Cardiac muscle cell (in vitro differentiated cells and primary cell): ENCODE results near the gene OTOA. TPM values are rescaled to one million over a fixed set of nuclear protein-coding genes. Genes with fewer than 3 reads are reported as not detected.

ENCODE experiments used
- DNase-seq, 2 donors: peaks; one replicate each; pipeline versions ENCODE4 v3.0.0 to v3.0.0-alpha.2; 2010 to 2017; ENCODE audit warnings: low read depth in 1 of 2, low spot score in 1 of 2
- H3K27ac ChIP-seq: fragments of 200-600 bp; sonication (generic); 2 replicates; pipeline ENCODE4 v1.5.1; 2016
- H3K27me3 ChIP-seq: fragments of 200-600 bp; sonication (generic); 2 replicates; pipeline ENCODE4 v1.6.0; 2016; ENCODE audit warnings: control low read depth
- H3K36me3 ChIP-seq: fragments of 200-600 bp; sonication (generic); 2 replicates; pipeline ENCODE4 v1.5.1; 2016; ENCODE audit warnings: control low read depth
- H3K4me1 ChIP-seq: fragments of 200-600 bp; sonication (generic); 2 replicates; pipeline ENCODE4 v1.8.1; 2017; ENCODE audit warnings: low read depth, mild to moderate bottlenecking, mixed run types
- H3K4me3 ChIP-seq: fragments of 200-600 bp; sonication (generic); 2 replicates; pipeline ENCODE4 v1.5.1; 2016; ENCODE audit warnings: mild to moderate bottlenecking
- H3K9me3 ChIP-seq: fragments of 200-600 bp; sonication (generic); 2 replicates; pipeline ENCODE4 v1.5.1; 2017; ENCODE audit warnings: low read depth, mild to moderate bottlenecking, control low read depth
- CTCF ChIP-seq: IDR thresholded peaks from 2 replicates; pipeline ENCODE4 v1.5.1; 2012; ENCODE audit warnings: low read depth, mild to moderate bottlenecking, low read length
- polyA plus RNA-seq: library from polyadenylated mRNA; unstranded; fragments of >200 nt; fragmentation: Nextera tagmentation; extraction: Ambion mirVana; gene quantifications from 2 replicates; pipeline ENCODE4 v1.2.1, GENCODE V29; 2016
- total RNA-seq: library from RNA; depleted of rRNA; stranded (reverse); fragments of >200 nt; gene quantifications from 2 replicates; pipeline ENCODE4 v1.2.3, GENCODE V29; 2016

The OTOA gene
- total and polyA plus RNA-seq, 2 experiments from 2014 or later: 0.51 TPM; not detected in 1

DNA sequence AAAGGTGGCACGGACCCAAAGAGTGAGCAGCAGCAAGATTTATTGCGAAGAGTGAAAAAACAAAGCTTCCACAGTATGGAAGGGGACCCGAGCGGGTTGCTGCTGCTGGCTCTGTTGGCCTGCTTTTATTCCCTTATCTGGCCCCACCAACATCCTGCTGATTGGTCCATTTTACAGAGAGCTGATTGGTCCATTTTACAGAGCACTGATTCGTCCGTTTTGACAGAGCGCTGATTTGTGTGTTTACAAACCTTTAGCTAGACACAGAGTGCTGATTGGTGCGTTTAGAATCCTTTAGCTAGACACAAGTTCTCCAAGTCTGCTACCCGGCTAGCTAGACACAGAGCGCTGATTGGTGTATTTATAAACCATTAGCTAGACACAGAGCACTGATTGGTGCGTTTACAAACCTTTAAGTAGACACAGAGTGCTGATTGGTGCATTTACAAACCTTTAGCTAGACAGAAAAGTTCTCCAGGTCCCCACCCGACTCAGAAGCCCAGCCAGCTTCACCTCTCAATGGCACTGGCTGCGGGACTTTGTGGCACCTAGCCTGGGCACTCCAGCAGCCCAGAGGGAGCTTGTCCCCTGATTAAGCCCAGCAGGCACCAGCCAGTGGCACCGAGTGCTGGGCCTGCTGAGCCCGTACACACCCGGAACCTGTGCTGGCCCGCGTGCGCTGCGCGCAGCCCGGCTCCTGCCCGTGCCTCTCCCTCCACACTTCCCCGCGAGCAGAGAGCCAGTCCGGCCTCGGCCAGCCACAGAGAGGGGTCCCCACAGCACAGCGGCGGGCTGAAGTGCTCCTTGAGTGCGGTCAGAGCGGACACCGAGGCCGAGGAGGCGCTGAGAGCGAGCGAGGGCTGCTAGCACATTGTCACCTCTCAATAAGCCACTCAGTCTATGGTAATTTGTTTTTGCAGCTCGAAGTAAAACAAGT, 26.5 kb upstream of the OTOA start:
- TF ChIP-seq CTCF: no peak
- no peak overlapping the region for H3K4me3 ChIP-seq
- H3K27ac ChIP-seq: no peak overlapping the region
- no peak for DNase-seq
- H3K9me3 ChIP-seq: no peaks in the 10 kb centered on the region
- H3K27me3 ChIP-seq: no peaks in the 10 kb centered on the region
- H3K36me3 ChIP-seq: no peaks in the 10 kb centered on the region
- H3K4me1 ChIP-seq: no peaks in the 10 kb centered on the region

DNA sequence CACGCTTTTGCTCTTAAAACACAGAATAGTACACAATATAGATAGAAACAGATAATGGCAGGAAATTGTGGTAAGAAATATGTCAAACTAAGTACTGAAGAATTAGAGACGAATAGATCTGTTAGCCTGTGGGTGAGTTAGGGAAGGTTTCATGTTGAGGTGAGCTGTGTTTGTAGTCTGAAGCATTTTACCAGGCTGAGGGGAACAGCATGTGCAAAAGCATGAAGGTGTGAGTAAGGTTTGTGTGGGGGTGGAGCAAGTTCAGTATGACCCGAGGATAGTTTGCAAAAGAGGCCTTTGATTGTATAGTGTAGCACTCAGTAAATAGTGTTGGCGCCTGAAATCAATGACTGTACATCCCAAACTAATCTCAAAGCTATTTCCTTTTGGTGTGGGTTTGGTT, 25.2 kb upstream of the OTOA start:
- no peaks in the 10 kb centered on the region for H3K9me3 ChIP-seq
- H3K27me3 ChIP-seq: no peaks in the 10 kb centered on the region
- DNase-seq: peak in 1 of 2 donors; percentile 42
- H3K4me3 ChIP-seq: no peak overlapping the region
- no peaks in the 10 kb centered on the region for H3K4me1 ChIP-seq
- H3K27ac ChIP-seq: no peak overlapping the region
- H3K36me3 ChIP-seq: no peaks in the 10 kb centered on the region
- TF ChIP-seq CTCF: no peak

- DNase-seq: no peak
- H3K4me3 ChIP-seq: no peak overlapping the region
- H3K4me1 ChIP-seq: no peaks in the 10 kb centered on the region
- no peaks in the 10 kb centered on the region for H3K27me3 ChIP-seq
- H3K27ac ChIP-seq: no peak overlapping the region
- no peak for TF ChIP-seq CTCF
- H3K36me3 ChIP-seq: no peaks in the 10 kb centered on the region
- no peaks in the 10 kb centered on the region for H3K9me3 ChIP-seq
Measured at GRCh38 chr16:21639493-21639892, 24.3 kb upstream of the OTOA start.

DNA sequence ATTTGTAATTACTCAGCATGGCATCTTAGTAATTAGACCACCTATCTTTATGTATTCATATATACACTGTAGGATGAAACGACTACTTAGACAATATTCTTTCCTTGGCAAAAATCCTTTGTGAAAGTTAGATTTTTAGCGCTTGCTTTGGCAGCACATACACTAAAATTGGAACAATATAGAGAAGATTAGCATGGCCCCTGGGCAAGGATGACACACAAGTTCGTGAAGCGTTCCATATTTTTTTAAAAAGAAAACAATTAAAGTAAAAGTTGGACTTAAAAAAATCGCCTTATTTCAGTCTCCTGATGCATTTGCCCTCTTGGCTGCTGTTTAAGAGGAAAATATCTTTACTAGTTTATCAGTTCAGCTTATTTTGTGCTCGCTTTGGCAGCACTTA, 21.9 kb upstream of the OTOA start:
- no peaks in the 10 kb centered on the region for H3K4me1 ChIP-seq
- TF ChIP-seq CTCF: no peak
- H3K27me3 ChIP-seq: no peaks in the 10 kb centered on the region
- no peak overlapping the region for H3K27ac ChIP-seq
- no peak overlapping the region for H3K4me3 ChIP-seq
- no peaks in the 10 kb centered on the region for H3K9me3 ChIP-seq
- H3K36me3 ChIP-seq: no peaks in the 10 kb centered on the region
- DNase-seq: no peak

GRCh38 chr16:21642861-21643260, 20.9 kb upstream of the OTOA start:
- peak in 1 of 2 donors; percentile 25 for DNase-seq
- Histone ChIP-seq H3K27ac (no peak overlapping the region), H3K27me3 (no peaks in the 10 kb centered on the region), H3K36me3 (no peaks in the 10 kb centered on the region), H3K9me3 (no peaks in the 10 kb centered on the region), H3K4me1 (no peaks in the 10 kb centered on the region), H3K4me3 (no peak overlapping the region)
- TF ChIP-seq CTCF: no peak
